Renal pelvis (tissue), 4 donors: ENCODE results near the gene MACROD1. TPM values are rescaled to one million over a fixed set of nuclear protein-coding genes. Genes with fewer than 3 reads are reported as not detected.

ENCODE experiments used
- DNase-seq: peaks from one replicate; pipeline ENCODE4 v3.0.0-alpha.2; 2013
- polyA plus RNA-seq, 3 donors: library from polyadenylated mRNA; unstranded; fragments of 120-200 nt; gene quantifications; one replicate each; pipeline ENCODE4 v1.2.1, GENCODE V29; 2013; ENCODE audit not compliant: insufficient read length in 3 of 3

The MACROD1 gene
- polyA plus RNA-seq, 3 donors: 15.2 to 18.9 (median 16.1) TPM

GRCh38 chr11:64156235-64157011 is 9.5 kb downstream of the MACROD1 start:
- DNase-seq: no peak

DNA sequence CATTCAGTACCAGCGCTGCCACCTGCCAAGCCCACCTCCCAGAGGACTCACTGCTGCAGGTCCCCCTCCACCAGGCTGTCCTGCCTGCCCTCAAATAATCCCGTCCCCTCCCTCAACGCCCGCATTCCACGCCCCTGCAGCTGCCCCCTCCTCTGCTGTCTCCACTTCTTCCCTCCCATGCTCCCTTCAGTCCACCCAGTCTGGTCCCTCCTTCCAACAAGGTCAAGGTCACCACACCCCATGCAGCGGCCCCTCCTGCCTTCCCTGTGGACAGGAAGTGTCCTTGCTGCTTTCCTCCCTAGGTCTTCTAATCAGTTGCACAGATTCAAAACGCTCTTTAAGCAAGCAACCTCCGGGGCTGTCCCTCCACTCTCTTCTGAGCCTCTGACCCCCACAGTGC is 12.1 kb downstream of the MACROD1 start:
- DNase-seq: no peak

GRCh38 chr11:64152841-64153691 is 12.8 kb downstream of the MACROD1 start:
- DNase-seq: no peak

GRCh38 chr11:64151337-64151736 is 14.6 kb downstream of the MACROD1 start:
- DNase-seq: no peak

GRCh38 chr11:64150481-64151239 is 15.3 kb downstream of the MACROD1 start:
- no peak for DNase-seq

GRCh38 chr11:64150051-64150450 is 15.9 kb downstream of the MACROD1 start:
- no peak for DNase-seq

- DNase-seq: no peak
Observed at GRCh38 chr11:64148917-64149617, 16.8 kb downstream of the MACROD1 start.

DNA sequence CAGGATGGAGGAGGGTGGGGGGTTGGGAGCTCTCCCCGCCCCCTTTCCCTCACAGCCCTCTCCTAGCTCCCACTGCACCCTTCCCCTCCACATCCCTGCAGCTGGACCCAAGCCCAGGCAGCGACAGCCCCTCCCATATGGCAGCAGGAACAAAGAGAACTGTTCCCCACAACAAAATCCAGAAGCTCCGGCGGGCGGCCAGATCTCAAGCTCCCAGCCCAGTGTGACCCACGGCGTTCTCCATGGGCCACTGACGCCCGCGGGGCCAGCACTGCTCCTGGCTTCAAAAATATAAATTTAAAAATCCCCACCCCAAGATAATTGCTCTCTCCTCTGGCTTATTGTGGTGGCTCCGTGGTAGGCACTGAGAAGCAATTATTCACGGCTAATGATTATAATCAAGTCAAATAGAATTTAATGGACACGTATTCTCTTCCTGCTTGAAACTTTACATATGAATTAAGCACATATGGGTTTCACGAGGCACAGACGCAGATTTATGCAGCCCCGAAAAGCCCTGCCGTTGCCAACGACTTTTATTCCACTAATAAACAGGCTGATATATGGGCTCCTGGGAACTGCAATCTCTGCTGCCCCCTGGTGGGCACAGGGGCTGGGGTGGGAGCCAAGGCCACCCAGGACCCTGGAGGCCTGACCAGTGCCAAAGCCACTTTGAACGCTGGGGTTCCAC is 17.5 kb downstream of the MACROD1 start:
- peak; percentile 85 for DNase-seq

DNA sequence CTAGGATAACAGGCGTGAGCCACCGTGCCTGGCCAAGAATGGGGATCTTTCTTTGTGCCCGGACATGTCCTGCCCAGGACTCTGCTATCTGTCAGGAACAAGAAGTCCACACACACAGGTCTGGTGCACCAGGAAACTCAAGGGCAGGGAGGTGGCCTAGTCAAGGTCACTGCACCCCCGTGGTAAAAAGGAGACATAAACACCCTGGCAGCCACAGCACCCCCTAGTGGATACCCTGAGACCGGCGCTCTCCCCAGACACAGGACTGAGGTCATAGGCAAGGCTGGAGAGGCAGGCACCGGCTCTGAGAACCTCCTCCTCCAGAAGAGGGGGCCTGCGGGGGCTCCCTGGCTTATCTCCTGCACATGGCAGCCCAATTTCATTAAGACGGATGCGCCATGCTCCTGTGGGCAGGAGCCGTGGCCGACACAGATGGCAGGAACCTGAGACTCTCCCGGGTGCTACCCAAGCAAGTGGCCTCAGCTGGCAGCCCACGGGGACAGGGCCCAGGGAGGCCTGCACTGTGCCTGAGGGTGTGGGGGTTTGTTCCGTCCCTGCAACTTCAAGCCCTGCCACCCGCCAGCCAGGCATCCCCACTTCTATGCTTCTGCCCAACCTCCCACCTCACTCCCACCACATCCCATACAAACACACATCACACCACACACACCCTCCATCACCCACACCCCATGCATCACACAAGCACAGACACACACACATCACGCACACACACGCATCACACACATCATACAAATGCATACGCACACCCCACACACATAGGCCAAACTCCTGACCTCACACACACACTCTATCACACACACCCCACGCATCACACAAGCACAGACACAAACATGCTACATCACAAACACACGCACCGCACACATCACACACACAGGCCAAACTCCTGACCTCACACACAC is 19.6 kb downstream of the MACROD1 start:
- no peak for DNase-seq

DNA sequence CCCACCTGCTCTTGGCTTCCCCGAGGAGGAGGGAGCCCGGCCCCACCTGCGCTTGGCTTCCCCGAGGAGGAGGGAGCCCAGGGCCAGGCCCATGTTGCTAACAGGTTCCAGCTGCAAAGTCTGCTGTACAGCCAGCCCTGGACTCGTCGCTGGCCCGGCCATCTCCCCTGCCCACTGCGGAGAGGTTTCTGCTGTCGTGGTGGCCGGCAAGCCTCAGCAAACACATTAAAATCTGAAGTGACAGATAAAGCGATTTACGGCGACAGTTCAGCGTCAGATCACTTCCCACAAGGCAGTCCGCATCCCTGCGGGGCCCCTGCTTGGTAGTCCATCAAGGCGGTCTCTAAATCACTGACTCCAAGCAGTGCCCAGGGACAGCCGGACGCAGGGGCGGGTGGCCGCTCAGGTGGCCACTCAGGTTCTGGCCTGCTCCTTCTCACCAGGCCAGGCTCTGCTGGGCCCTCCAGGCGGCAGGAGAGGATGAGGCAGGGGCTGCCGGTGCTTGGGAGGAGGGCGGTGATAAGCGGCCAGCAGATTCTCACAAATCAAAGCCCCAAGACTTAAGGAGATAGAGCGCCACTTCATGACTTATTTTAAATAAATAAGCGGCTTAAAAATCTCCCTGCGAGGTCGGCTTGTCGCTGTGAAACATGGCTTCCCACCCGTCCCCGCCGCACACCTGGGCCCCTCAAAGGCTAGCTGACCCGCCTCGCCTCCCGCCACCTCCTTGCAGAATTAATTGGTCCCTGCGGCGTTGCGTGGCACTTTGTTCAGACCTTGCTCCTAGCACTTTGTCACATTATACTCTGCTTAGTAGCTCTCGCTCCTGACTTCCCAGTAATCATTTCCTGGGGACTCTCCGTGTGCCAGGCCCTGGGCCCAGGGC is 21.1 kb downstream of the MACROD1 start:
- peak; percentile 83 for DNase-seq

DNA sequence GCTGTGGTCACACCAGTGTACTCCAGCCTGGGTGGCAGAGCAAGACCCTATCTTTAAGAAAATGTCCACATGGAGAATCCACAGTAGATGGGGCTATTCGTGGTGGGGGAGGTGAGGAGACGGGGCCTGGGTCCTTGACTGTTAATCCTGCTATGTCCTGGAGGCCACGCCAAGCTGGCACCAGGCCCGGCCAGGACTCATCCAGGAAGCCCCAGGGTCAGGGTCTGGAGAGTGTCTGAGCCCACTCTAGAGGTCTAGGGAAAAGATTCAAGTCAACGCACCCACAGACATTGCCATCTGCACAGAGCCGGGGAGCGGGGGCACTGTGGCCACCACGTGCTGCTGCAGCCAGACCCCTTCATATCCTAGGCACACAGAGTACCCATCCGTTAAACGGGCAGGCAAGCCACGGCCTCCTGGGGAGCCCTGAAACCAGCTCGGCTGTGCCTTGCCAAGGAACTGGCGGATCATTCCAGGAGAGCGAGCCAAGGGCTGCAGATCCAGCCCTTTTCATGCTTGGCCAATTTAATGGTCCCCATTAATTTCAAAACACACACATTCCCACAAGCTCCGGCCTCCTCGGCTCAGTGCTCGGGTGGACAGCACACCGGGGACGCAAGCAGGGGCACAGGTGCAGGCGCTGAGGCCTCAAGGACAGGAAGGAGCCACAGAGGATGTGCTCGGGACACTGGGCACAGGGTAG is 24.7 kb downstream of the MACROD1 start:
- DNase-seq: peak; percentile 79

DNA sequence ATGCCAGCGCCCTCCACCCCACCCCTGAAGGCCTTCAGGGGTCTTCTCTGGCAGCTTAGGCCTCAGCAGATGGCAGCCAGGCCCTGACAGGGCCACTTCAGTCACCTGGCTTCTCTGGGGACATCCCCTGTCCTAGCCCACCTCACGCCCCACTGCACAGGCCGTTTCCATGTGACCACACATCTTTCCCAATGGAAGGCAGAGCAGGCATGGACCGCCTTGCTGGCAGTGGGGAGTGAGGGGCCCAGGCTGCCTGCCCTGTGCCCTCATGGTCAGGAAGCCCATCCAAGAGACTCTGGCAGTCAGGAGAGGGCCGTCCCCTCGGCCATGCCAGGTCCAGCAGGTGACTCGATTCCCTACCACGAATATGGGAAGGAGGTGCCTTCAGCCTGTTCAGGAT is 25.8 kb downstream of the MACROD1 start:
- no peak for DNase-seq

GRCh38 chr11:64139049-64139448 is 26.9 kb downstream of the MACROD1 start:
- no peak for DNase-seq

DNA sequence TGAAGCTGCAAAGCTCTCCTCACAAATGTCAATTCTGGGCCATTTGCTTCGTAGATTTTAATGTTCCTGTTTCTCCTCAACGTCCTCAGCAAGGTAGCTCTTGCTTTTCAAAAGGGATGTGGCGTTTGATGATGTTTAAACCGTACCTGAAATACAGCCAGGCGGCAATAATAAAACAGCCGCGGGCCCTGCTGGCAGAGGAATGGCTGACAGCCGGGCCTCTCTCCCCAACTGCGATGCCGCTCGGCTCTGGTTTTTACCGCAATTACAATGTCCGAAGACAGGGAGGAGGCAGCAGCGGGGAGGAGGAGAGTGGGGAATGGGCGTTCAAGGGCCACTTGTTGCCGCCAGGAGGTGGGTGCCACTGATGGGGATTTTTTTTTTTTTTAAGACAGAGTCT is 27.5 kb downstream of the MACROD1 start:
- no peak for DNase-seq

GRCh38 chr11:64136765-64137441 is 29.0 kb downstream of the MACROD1 start:
- DNase-seq: no peak

- no peak for DNase-seq
Observed at GRCh38 chr11:64135711-64136110, 30.2 kb downstream of the MACROD1 start.

GRCh38 chr11:64134963-64135362 is 30.9 kb downstream of the MACROD1 start:
- no peak for DNase-seq
